ENCODE measurements around the gene USP31. TPM values are rescaled to one million over a fixed set of nuclear protein-coding genes. Genes with fewer than 3 reads are reported as not detected.

Gene USP31
- total RNA-seq, 1 experiment from 2014 or later = 17.4 TPM

DNA sequence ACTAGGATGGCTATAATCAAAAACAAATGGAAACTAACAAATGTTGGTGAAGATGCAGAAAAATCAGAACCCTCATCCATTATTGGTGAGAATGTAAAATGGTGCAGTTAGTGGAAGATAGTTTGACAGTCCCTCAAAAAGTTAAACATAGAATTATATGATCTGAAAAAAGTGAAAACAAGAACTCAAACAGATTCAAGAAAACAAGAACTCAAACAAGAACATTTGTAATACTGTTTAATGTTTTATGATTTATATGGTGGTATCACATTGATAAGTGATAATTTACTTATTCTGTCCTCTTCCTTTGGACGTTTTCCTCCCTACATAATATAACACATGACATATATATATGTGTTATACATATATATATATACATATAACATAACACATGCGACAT lies 12.0 kb downstream of the USP31 start:
- Mint-ChIP-seq H3K27me3 (ENCODE audit: low read depth) (no peaks in the 10 kb centered on the region), H3K4me3 (no peak overlapping the region), H3K4me1 (peaks cover 22% of the 10 kb centered on the region), H3K27ac (no peak overlapping the region), H3K36me3 (peaks cover 6% of the 10 kb centered on the region; the same call in 1 of the 2 replicates), H3K9me3 (peaks cover 10% of the 10 kb centered on the region)
- ChIA-PET CTCF (no interaction called here), POLR2A (no interaction called here)
- TF ChIP-seq E2F4 (CRISPR knock-in tag; IDR thresholded peaks at IDR 0.05; ENCODE audit: borderline replicate concordance, low read depth) (no peak), NFE2L1 (CRISPR knock-in tag; IDR thresholded peaks at IDR 0.05) (no peak), NR3C1 (CRISPR knock-in tag; conservative IDR thresholded peaks at IDR 0.05; ENCODE audit: low read depth) (no peak)
- DNase-seq (ENCODE audit: low spot score) (no peak), ATAC-seq (no peak)

- ChIA-PET POLR2A (no interaction called here), CTCF (no interaction called here)
- no peak for DNase-seq (ENCODE audit: low spot score)
- ATAC-seq = no peak
- Mint-ChIP-seq H3K9me3 (peaks cover 10% of the 10 kb centered on the region), H3K36me3 (peaks cover 6% of the 10 kb centered on the region; the same call in 1 of the 2 replicates), H3K4me1 (peaks cover 32% of the 10 kb centered on the region), H3K27ac (no peak overlapping the region), H3K27me3 (ENCODE audit: low read depth) (no peaks in the 10 kb centered on the region), H3K4me3 (no peak overlapping the region)
- TF ChIP-seq ZNF263 (CRISPR knock-in tag; IDR thresholded peaks at IDR 0.05; ENCODE audit: low read depth) = no peak
- TF ChIP-seq, protein P1, sequence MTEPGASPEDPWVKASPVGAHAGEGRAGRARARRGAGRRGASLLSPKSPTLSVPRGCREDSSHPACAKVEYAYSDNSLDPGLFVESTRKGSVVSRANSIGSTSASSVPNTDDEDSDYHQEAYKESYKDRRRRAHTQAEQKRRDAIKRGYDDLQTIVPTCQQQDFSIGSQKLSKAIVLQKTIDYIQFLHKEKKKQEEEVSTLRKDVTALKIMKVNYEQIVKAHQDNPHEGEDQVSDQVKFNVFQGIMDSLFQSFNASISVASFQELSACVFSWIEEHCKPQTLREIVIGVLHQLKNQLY (CRISPR knock-in tag; IDR thresholded peaks at IDR 0.05) = no peak
- TF ChIP-seq, protein P2, sequence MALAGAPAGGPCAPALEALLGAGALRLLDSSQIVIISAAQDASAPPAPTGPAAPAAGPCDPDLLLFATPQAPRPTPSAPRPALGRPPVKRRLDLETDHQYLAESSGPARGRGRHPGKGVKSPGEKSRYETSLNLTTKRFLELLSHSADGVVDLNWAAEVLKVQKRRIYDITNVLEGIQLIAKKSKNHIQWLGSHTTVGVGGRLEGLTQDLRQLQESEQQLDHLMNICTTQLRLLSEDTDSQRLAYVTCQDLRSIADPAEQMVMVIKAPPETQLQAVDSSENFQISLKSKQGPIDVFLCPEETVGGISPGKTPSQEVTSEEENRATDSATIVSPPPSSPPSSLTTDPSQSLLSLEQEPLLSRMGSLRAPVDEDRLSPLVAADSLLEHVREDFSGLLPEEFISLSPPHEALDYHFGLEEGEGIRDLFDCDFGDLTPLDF (CRISPR knock-in tag; IDR thresholded peaks at IDR 0.05) = no peak
- TF ChIP-seq KAT7 (CRISPR knock-in tag; IDR thresholded peaks at IDR 0.05; ENCODE audit: borderline replicate concordance) = no peak
- TF ChIP-seq AFF4 (CRISPR knock-in tag; IDR thresholded peaks at IDR 0.05; ENCODE audit: borderline replicate concordance) = no peak
- TF ChIP-seq ZNF671 (CRISPR knock-in tag; IDR thresholded peaks at IDR 0.05) = no peak
- TF ChIP-seq SOX15 (CRISPR knock-in tag; IDR thresholded peaks at IDR 0.05) = no peak
- no peak for TF ChIP-seq FOXJ3 (CRISPR knock-in tag; IDR thresholded peaks at IDR 0.05; ENCODE audit: borderline replicate concordance)
- no peak for TF ChIP-seq E2F5 (CRISPR knock-in tag; IDR thresholded peaks at IDR 0.05)
- no peak for TF ChIP-seq FOXP1 (CRISPR knock-in tag; IDR thresholded peaks at IDR 0.05; ENCODE audit: borderline replicate concordance)
- no peak for TF ChIP-seq NFE2L1 (CRISPR knock-in tag; IDR thresholded peaks at IDR 0.05)
- TF ChIP-seq, protein P3, sequence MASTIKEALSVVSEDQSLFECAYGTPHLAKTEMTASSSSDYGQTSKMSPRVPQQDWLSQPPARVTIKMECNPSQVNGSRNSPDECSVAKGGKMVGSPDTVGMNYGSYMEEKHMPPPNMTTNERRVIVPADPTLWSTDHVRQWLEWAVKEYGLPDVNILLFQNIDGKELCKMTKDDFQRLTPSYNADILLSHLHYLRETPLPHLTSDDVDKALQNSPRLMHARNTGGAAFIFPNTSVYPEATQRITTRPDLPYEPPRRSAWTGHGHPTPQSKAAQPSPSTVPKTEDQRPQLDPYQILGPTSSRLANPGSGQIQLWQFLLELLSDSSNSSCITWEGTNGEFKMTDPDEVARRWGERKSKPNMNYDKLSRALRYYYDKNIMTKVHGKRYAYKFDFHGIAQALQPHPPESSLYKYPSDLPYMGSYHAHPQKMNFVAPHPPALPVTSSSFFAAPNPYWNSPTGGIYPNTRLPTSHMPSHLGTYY (CRISPR knock-in tag; IDR thresholded peaks at IDR 0.05) = no peak
These were observed 15.0 kb downstream of the USP31 start for GRCh38 chr16:23134274-23134673.

Measured in WTC11 (cell line).